Measurements from ENCODE around the gene TNPO3.
"Not testable (repeated sequence)": the region's sequence is repeated elsewhere in the genome, so short reads cannot be mapped to it uniquely, and the experiment has no call there.

TNPO3 gene

DNA sequence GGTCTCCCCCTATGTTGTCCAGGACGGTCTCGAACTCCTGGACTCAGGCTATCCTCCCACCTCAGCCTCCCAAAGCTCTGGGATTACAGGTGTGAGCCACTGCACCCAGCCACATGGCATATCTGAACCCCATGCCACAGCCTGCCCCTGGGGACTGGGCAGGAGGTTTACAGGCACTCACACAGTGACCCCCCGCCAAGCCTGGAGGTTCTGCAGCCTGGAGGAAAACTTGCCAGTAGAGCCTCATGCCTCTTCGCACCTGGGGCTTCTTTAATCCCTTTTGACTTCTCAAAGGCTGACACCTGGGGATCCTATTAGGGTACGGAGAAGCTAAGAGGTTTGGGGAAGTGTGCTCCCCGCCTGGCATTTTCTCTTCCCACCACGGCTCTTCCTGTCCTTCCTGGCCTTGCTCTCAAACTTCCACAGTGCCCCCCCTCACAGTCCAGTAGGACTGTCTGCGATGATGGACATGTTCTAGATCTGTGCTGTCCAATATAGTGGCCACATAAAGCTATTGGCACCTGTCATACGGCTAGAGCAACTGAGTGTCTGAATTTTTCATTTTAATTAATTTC, 133.0 kb downstream of the TNPO3 start:
- DNase-seq (ENCODE audit: low read depth in 2 of 2) = no peak

DNA sequence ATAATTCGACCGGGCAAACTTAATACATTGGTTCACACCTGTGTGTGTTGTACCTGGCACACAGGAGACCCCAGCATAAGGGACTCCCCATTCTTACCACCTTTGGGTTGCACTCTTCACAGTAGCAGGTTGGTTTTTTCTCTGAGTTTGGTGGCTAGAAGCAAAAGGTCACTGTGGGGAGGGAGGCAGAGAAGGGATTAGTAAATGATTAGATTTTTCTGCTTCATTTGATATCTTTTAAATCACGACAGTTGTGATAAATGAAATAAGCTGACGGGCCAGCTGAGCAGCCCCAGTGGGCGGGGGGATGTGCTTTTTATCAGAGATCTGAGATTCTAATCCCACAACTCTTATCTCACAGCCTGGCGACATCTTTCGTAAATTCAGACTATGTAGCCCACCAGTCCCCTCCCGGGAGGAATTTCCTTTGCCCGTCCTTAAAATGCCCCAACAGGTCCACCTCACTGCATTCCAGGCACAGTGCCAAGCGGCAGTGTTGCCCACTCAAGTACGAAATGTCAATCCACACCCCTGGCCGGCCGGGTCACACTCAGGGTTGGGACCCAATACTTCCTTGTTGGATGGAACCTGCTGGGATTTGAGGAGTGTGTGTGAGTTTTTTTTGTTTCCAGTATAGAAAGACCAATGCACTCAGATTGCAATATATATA, 133.9 kb downstream of the TNPO3 start:
- no peak for DNase-seq (ENCODE audit: low read depth in 2 of 2)

DNA sequence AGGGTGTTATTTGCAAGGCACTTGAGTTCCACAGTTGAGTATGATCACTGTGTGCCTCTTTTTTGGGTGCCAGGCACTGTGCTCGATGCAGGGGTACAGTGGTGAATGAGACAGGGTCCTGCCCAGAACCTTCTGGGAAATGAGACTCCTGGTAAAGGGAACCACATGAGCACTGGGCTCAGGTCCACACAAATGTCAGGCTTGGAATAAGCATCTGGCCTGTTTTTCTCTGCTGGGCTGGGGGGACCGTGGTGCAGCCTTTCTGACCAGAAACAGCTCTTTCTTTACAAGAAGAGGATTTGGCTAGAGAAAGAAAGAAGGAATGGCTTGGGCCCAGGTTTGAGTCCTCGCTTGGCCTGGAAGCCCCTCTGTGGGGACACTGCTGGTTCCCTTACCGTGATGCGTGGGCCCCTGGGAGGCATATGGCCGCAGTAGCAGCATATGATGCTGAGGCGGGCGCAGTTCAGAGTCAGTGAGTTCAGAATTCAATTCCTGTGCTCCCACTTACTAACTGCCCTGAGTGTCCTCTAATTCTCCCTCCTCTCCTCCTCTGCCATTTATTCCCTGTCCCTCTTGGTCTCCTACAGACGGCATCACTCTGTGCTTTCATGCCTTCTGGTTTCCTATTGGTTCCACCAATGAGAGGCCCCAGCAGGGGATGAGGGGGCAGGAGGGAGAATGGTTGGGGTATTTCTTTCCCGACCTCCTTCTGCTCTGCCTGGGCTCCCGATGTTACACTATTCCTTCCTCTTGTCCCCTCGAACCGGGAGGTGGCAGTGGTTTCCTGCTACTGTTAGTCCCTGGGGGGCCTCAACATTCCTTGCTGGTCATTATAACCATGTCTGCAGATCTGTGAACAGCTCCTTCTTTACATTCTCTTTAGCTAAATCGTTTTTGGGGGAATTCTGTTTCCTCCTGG, 134.8 kb downstream of the TNPO3 start:
- no peak for DNase-seq (ENCODE audit: low read depth in 2 of 2)

DNA sequence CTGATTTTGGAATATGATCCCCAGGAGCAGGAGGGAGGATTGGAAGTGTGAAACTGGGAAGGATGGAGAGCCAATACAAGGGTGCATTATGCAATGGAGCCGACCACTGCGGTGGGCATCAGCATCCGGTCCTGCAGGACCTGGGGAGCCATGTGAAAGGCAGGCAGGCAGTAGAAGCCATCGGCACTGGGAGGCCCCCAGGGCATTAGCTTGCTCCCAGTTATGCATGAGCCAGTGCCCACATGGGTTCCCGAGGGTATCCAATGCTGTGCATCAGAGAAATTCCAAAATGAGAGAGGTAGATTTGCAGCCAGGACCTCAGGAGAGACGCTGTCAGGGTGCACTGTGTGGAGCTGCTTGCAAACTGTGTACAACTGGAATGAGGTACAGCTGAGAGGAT, 135.7 kb downstream of the TNPO3 start:
- no peak for DNase-seq (ENCODE audit: low read depth in 2 of 2)

DNA sequence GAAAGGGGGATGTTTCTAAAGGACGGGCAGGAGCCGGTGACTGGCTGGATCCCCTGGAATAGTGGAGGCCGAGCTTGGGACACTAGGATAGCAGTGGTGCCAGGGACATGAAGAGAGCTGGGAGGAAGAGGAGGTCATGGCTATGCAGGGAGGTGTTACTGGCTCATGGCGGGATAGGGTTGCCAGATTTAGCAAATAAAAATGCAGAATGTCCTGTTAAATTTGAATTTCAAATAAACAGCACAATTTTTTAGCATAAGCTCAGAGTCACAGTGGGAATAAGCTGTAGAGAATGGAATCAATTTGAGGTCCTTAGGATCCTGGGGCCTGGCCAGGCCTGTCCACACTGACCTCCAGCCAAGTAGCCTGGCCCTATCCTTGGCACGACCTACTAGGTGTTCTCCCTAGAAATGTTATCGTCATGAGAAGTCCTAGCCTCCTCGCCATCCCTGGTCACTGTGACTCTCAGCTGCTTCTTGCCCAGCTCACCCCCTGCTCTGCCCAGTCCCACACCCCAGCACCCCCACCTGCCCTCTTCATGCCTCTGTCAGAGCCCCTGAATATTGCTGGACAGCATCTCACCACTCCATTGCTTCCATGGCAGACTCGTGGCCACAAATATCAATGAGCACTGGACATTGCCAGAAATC, 136.8 kb downstream of the TNPO3 start:
- DNase-seq (ENCODE audit: low read depth in 2 of 2) = no peak

DNA sequence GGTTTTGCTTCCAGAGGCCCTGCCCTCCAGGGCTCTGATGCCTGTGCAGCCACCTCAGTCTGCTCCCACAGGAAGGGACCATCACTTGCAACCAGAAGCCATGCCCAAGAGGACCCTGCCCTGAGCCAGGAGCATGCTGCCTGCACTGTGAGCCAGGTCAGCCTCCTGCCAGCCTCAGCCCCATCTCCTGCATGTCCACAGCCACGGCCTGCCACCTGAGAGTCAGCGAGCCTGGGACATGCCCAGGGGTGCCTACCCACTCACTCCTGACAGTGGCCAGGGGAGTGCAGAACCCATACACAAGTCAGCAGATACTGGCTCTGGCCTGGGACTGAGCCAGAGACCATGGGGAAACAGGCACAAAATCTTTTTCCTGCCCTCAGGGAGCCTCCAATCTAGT, 137.8 kb downstream of the TNPO3 start:
- DNase-seq (ENCODE audit: low read depth in 2 of 2) = no peak

DNA sequence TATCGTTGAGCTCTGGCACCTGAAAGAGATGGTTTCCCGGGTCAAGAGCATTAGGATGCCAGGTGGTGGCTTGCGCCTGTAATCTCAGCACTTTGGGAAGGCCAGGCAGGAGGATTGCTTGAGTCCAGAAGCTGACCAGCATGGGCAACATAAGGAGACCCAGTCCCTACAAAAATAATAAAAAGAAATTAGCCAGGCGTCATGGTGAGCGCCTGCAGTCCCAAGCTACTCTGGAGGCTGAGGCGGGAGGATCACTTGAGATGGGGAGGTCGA, 138.3 kb downstream of the TNPO3 start:
- no peak for DNase-seq (ENCODE audit: low read depth in 2 of 2)

DNA sequence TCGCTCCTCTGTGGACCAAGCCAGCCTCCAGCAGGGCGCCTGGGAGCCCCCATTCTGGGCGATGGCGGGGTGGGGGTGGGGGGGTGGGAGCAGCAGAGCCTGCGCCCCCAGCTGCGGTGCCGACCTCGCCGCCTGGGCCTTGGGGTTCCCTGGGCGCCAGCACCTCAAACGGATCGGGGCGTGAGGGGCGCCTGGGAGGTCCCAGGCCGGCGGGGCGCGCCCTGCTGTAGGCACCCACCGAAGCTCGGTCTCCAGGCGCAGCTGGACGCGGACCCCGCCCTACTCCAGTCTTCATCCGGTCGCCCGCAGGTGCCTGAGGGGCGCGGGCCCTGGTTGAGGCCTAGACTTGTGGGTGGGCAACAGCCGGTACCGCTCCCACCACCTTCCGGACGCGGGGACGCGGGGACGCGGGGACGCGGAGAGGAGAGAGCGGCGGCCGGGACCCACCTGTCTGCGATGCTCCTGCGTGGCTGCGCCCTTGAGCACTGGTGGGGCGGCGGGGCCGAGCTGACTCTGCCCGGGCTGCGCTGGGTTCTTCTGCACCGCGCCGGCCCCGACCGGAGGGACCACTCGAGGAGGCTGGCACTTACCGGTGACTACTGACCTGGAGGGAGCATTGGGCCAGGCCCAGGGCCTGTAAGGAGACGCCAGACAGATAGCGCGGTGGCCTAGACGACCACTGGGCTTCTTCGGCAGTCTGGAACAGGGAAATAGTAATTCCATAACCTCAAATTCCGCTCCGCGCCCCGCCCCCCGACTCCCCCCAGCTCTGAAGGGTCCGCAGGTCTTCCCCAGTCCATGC, 138.9 kb downstream of the TNPO3 start:
- DNase-seq (ENCODE audit: low read depth in 2 of 2) = no peak

DNA sequence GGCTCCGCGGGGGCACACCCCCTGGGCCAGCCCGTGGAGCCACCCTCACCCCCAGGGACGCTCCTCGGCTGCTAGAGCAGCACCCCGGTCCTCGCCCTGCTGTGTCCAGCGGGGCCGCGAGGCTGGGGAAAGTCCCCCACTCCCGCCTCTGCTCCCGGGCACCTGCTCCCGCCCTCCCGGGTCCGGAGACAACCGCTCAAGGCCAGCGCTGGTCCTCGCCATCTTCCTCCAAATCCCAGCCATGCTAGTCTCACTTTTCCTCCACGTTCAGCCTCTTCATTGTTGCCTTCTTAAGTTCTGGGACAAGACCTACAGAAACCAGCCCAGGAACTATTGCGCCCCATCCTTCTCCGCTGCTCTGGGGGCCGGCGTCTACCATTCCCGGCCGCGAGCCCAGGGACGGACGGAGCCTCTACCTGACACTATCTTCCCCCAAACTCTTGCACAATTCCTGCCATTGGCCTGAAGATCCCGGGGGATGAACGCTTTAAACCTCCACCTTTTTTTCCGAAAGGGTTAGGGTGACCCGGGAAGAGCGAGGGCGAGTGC, 139.6 kb downstream of the TNPO3 start:
- DNase-seq (ENCODE audit: low read depth in 2 of 2) = no peak

DNA sequence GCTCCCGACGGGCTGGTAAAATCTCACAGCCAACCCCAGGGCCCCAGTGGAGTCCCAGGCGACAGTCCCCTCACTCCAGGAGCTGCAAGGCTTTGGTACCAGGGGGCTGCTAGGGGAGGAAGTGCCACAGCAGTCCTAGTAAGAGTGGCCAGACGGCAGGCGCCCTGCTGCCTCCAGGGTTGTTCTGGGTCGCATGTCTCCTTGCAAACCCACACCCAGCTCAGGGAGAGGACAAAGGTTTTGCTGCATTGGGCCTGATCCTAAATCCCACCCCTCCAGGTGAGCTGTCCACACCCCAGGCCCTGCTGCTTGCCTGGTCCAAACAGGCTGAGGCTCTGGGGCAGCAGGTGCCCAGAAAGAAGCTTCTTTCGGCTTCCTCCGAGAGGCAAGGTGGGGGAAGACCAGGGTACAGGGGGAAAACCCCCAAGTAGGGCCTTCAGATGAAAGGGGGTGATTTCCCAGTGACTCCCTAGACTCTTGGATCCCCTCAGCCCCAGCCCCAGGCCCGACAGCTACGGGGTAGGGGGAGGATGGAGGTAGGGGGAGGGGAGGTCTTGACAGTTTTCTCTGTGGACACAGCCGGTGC, 140.3 kb downstream of the TNPO3 start:
- DNase-seq (ENCODE audit: low read depth in 2 of 2) = no peak

DNA sequence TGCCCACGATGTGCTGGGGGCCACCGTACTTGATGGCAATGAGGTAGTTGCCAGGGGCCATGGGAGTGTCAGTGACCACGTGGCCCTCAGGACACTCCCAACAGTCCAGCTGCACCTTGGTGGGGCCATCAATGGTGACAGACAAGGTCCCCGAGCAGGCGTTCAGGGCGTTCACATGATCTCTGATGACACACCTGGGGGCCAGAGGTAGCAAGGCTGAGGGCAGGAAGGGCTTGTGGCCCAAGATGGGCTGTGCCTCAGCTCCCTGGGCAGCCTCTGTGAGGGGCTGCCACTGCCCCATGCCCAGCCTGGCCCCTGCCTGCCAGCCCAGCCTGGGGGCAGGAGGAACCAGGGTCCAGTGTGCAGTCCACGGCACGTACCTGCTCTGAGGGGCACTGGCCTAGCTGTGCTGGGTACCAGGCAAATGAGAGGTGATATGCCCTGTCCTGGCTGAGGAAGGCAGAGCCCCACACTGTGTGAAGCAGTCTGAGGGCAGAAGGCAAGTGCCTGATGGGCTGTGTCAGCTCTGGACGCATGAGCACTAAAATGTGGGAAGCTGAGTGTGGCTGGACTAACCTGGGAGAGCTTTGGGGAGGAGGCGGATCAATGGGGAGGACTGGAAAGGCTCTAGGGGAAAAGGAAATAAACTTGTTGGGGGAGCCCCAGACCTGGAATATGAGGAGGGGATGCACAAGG, 140.9 kb downstream of the TNPO3 start:
- no peak for DNase-seq (ENCODE audit: low read depth in 2 of 2)

DNA sequence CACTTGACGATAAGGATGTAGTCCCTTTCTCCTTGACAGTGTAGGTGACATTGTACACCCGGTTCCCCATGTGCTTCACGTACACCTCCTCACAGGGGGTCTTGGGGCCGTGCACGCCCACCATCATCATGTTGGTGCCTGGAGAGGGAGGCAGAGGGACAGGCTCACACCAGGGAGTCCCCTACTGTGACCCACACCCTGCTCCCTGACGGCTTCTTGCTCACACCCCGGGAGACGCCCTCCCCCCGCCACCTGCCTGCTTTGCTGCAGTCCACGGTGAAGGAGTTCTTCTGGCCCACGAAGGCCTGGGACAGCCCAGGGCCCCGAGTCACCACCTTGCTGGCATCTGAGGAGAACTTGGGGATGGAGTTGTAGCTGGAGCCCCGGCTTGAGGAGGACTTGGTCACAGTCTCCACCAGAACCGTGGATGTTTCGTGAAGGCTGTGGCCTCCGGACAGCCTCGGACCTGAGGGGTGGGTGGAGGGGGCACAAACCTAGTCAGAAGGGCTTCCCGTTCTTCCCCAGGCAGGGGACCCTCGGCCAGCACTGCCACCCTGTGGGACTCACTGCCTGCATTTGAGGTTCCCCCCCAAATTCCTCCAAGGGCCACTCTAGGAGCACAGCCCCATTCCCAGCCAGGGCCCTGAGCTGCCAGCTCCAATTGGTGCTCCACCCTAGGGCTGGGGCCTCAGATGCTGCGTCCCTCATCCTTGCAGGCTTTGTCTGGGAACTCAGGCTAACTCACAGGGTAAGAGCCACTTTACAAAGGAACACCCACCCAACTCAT, 142.0 kb downstream of the TNPO3 start:
- DNase-seq (ENCODE audit: low read depth in 2 of 2) = not testable (repeated sequence)

DNA sequence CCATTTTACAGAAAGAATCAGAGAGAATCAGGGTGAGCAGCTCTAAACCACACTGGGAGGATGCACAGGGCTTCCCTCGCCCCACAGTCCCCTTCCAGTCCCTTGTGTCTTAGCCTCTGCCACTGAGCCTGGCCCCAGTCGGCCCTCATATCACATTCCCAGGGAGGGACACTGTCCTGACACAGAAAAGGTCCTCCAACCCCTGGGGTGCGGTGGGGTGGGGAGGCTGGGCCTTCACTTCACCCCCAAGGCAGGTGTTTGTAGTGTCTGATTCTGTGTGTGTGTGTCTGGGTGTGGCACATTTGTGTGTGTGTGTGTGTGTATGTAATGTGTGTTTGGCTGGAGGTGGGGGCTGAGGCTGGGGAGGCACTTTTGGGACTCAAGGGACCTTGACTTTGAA, 142.6 kb downstream of the TNPO3 start:
- DNase-seq (ENCODE audit: low read depth in 2 of 2) = no peak

DNA sequence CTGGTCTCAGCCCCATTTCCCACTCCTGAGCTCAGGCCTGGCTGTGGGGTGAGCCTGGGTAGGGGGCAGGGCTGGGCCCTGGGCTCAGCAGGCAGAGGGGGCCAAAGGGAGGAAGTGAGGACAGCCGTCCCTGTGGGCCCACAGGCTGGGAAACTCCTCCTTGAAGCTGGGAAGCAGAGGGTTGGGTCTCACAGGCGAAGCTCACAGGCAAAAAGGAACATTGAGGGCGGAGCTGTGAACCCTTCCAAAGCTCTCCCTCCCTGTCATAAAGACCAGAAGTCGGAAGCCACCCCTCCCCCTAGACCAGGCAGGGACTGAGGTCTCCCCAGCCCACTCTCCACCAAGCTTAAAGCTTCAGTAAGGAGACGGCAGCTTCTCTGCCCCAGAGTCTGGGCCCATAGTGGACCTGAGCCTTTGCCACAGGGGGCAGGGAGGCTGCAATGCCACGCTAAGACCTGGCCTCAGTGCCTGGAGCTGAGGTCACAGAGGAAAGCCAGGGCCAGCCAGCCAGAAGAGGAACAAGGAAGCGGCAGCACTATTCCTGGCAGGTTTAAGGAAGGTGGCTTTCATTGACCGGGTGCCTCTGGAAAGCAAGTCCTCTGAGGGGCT, 143.4 kb downstream of the TNPO3 start:
- DNase-seq (ENCODE audit: low read depth in 2 of 2) = no peak

DNA sequence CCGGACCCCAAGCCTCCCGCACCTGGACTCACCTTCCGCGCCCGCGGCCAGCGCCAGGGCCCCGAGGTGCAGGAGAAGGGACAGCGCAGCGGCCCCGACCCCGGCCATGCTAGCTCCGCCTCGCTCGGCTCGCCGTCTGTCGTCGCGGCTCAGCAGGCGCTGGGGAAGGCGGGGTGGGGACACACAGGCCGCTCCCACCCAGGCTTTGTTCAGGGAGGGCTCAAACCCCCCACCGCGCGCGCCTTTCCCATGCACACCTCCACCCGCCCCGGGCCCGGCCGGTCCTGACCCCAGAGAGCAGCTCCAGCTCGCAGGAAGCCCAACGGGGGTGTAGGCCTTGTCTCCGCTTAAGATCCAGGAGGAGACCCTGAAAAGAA, 144.4 kb downstream of the TNPO3 start, which contains the start of gene KCP:
Gene KCP (minus strand): TSS at position 141 of the 377 bp plus-strand sequence. CDS start 33 bp downstream, at position 108.
- DNase-seq (ENCODE audit: low read depth in 2 of 2) = no peak

DNA sequence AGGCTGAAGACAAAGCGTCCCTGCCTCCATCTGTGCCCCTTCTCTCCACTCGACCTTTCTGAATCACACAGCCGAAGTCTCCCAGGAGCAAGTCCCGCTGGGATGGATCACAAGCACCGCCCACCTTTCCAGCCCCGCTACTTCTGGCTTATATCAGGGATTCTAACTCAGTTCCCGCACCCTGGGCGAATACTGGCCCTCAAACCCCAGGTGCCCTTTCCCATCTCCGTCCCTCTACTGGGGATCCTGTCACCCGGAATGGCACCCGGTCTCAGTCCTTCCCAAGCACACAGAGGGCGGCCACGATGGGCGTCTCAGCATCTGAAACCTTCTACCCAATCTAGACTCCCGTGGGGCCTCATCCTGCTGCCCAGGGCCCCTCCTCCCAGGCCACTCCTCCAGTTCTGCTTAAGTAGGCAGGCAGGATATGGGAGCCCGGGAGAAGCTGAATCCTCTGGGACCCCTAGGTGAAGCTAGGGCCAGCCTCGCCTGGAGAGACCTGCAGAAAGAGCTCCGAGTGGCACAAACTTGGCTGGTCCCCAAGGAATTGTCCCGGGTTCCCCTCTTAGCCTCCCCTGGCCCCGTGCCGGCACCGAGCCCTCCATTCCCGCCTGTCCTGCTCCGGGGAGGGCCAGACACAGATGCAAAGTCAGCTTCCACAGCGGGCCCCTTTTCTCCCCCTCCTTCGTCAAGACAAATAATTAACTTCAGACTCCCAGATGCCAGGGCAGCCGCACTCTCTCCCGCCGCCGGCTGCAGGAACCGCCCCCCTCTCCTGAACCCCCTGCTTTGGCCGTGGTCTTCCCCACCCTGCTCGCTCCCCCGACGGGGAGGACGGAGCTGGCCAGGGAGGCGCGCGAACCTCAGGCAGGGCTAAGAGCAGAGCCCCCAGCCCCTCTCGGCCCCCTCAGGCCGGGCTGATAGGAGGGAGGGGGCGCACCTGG, 145.0 kb downstream of the TNPO3 start:
- no peak for DNase-seq (ENCODE audit: low read depth in 2 of 2)

DNA sequence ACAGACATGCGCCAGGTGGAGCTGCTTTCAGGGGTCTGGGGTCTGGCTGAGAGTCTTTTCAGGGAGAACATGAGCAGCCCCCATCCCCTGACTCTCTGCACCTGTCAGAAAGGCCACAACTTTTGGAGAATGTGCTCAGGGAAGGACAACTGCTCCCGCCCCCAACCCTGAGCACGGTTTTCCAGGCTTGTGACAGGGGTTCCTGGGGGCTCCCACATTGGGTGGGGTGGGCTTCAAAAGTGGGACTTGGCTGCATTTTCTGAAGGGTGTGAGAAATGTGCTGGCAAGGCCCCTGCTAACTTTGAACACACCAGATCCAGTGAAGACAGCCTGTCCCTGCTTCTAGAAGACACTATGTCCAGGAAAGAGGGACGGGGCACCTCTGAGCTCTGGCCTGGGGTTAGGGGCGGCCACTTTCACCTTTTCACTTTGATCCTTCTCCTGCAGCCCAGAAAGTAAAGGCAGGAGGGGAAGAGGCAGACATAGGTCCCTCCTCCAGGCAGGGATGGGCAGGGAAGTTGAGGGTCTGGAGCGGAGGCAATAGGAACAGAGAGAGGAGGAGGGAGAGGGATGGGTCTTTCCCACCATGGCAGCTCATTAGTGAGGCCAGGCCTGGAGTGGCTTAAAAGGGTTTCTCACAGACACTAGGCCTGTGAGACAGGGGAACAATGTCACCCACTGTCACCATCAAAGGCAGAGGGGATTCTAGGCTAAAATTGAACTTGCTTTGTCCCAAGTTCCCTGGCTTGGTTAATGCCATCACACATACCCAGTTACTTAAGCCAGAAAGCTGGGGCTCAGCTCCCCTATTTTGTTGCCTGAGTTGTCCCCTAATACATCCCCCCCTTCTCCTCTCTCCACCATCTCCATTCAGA, 145.9 kb downstream of the TNPO3 start:
- no peak for DNase-seq (ENCODE audit: low read depth in 2 of 2)

All from fibroblast of skin of left biceps (primary cell).